GM23338 (cell line): ENCODE results near the gene ABO. TPM values are rescaled to one million over a fixed set of nuclear protein-coding genes. Genes with fewer than 3 reads are reported as not detected.

Experiments
- ATAC-seq: fragments of 200-7000 bp; cut with Tn5 transposase; 3 replicates; pipeline ENCODE4 v1.9.1; 2020
- DNase-seq: peaks from one replicate; pipeline ENCODE4 v3.0.0-alpha.2; 2015; ENCODE audit warnings: low spot score
- H2AFZ ChIP-seq: fragments of 200-600 bp; sonication (generic); 2 replicates; pipeline ENCODE4 v1.8.0; 2016; ENCODE audit warnings: antibody characterized with exemption, mild to moderate bottlenecking, moderate library complexity
- H3F3A ChIP-seq: fragments of 200-600 bp; sonication (generic); replicated peaks from 2 replicates; pipeline ENCODE4 v1.8.0; 2017; ENCODE audit warnings: antibody characterized with exemption, mixed run types, low read depth
- H3K27ac ChIP-seq: fragments of 200-600 bp; sonication (generic); 2 replicates; pipeline ENCODE4 v1.6.1; 2016; ENCODE audit warnings: low read depth
- H3K27me3 ChIP-seq: fragments of 200-600 bp; sonication (generic); 2 replicates; pipeline ENCODE4 v1.8.0; 2016; ENCODE audit warnings: mild to moderate bottlenecking, mixed run types, moderate library complexity; ENCODE audit not compliant: insufficient read depth
- H3K36me3 ChIP-seq: fragments of 200-600 bp; sonication (generic); 2 replicates; pipeline ENCODE4 v1.8.0; 2016; ENCODE audit warnings: mild to moderate bottlenecking; ENCODE audit not compliant: insufficient read depth
- H3K4me1 ChIP-seq: fragments of 200-600 bp; sonication (generic); 2 replicates; pipeline ENCODE4 v1.8.0; 2016; ENCODE audit warnings: mild to moderate bottlenecking, moderate library complexity; ENCODE audit not compliant: insufficient read depth
- H3K4me2 ChIP-seq: fragments of 200-600 bp; sonication (generic); 2 replicates; pipeline ENCODE4 v1.7.1; 2017; ENCODE audit warnings: mixed run types
- H3K4me3 ChIP-seq: fragments of 200-600 bp; sonication (generic); 2 replicates; pipeline ENCODE4 v1.6.1; 2016; ENCODE audit warnings: mixed run types
- H3K79me2 ChIP-seq: fragments of 200-600 bp; sonication (generic); replicated peaks from 2 replicates; pipeline ENCODE4 v1.8.0; 2017; ENCODE audit warnings: mild to moderate bottlenecking; ENCODE audit not compliant: insufficient read depth
- H3K9me2 ChIP-seq: fragments of 200-600 bp; sonication (generic); 2 replicates; pipeline ENCODE4 v1.8.0; 2017; ENCODE audit not compliant: insufficient read depth
- H4K20me1 ChIP-seq: fragments of 200-600 bp; sonication (generic); replicated peaks from 2 replicates; pipeline ENCODE4 v1.8.0; 2017; ENCODE audit warnings: mild to moderate bottlenecking; ENCODE audit not compliant: insufficient read depth
- H3K27ac Mint-ChIP-seq: 2 replicates; pipeline ENCODE4 v1.8.0; 2020; ENCODE audit warnings: inconsistent platforms, mild to moderate bottlenecking, moderate library complexity, mixed read lengths
- H3K27me3 Mint-ChIP-seq: 3 replicates; pipeline ENCODE4 v1.8.0; 2022; ENCODE audit warnings: low read depth, mild to moderate bottlenecking, moderate library complexity, mixed read lengths, inconsistent platforms; ENCODE audit not compliant: insufficient read depth, poor library complexity
- H3K36me3 Mint-ChIP-seq: 3 replicates; pipeline ENCODE4 v1.8.0; 2021; ENCODE audit warnings: low read depth, mild to moderate bottlenecking, inconsistent platforms, moderate library complexity, mixed read lengths
- H3K4me1 Mint-ChIP-seq: 3 replicates; pipeline ENCODE4 v1.8.0; 2020; ENCODE audit warnings: mild to moderate bottlenecking, inconsistent platforms, mixed read lengths
- H3K4me3 Mint-ChIP-seq: 3 replicates; pipeline ENCODE4 v1.8.0; 2021; ENCODE audit warnings: moderate library complexity, mild to moderate bottlenecking, inconsistent platforms, mixed read lengths
- H3K9me3 Mint-ChIP-seq: 3 replicates; pipeline ENCODE4 v1.8.0; 2020; ENCODE audit warnings: moderate library complexity, mild to moderate bottlenecking, inconsistent platforms, mixed read lengths
- CREB1 ChIP-seq: fragments of 250-450 bp; sonication (Bioruptor Pico); IDR thresholded peaks from 2 replicates; pipeline ENCODE4 v1.5.0; 2020; ENCODE audit warnings: low read depth, mild to moderate bottlenecking, moderate library complexity
- EZH2 ChIP-seq: fragments of 200-600 bp; sonication (generic); IDR thresholded peaks from one replicate; pipeline ENCODE4 v1.8.0; 2017; ENCODE audit warnings: antibody characterized with exemption, mild to moderate bottlenecking, low read depth; ENCODE audit not compliant: unreplicated experiment
- EZH2phosphoT487 ChIP-seq: fragments of 200-600 bp; sonication (generic); IDR thresholded peaks from one replicate; pipeline ENCODE4 v1.8.1; 2018; ENCODE audit warnings: antibody characterized with exemption; ENCODE audit not compliant: unreplicated experiment
- JUNB ChIP-seq: IDR thresholded peaks from one replicate; pipeline ENCODE4 v1.6.1; 2016; ENCODE audit warnings: antibody characterized with exemption; ENCODE audit not compliant: unreplicated experiment
- NANOG ChIP-seq: IDR thresholded peaks from 2 replicates; pipeline ENCODE4 v1.6.1; 2016; ENCODE audit warnings: antibody characterized with exemption, borderline replicate concordance
- POLR2AphosphoS5 ChIP-seq: IDR thresholded peaks from 2 replicates; pipeline ENCODE4 v1.6.1; 2016; ENCODE audit warnings: antibody characterized with exemption, low read depth
- STAT1 ChIP-seq: IDR thresholded peaks from one replicate; pipeline ENCODE4 v1.6.1; 2016; ENCODE audit warnings: antibody characterized with exemption; ENCODE audit not compliant: unreplicated experiment
- ZNF114 ChIP-seq: fragments of 250-450 bp; sonication (Bioruptor Pico); IDR thresholded peaks from 2 replicates; pipeline ENCODE4 v1.5.0; 2020; ENCODE audit warnings: mild to moderate bottlenecking, moderate library complexity
- ZNF331 ChIP-seq: fragments of 250-450 bp; sonication (Bioruptor Pico); IDR thresholded peaks from 2 replicates; pipeline ENCODE4 v1.5.0; 2020; ENCODE audit warnings: low read depth, mild to moderate bottlenecking, moderate library complexity
- polyA plus RNA-seq: library from polyadenylated mRNA; unstranded; fragments of >200 nt; fragmentation: Nextera tagmentation; extraction: Ambion mirVana; gene quantifications from 2 replicates; pipeline ENCODE4 v1.2.1, GENCODE V29; 2016
- total RNA-seq: library from RNA; depleted of rRNA; stranded (reverse); fragments of >200 nt; shearing (Covaris generic); gene quantifications from 2 replicates; pipeline ENCODE4 v1.2.3, GENCODE V29; 2014
- TF ChIP-seq, protein P1 (sequence below): fragments of 250-450 bp; sonication (Bioruptor Pico); IDR thresholded peaks from 2 replicates; pipeline ENCODE4 v1.5.0; 2020; ENCODE audit warnings: mild to moderate bottlenecking, moderate library complexity
- TF ChIP-seq, protein P2 (sequence below): IDR thresholded peaks from one replicate; pipeline ENCODE4 v1.6.1; 2018; ENCODE audit warnings: antibody characterized with exemption; ENCODE audit not compliant: unreplicated experiment
- TF ChIP-seq, protein P3 (sequence below), 2 experiments: fragments of 200-600 bp in 1 of 2; sonication (generic) in 1 of 2; conservative IDR thresholded peaks; 2 replicates each; pipeline versions ENCODE4 v1.5.1 to v1.6.1; 2016 to 2017; ENCODE audit warnings: antibody characterized with exemption in 2 of 2, low read depth in 2 of 2, mild to moderate bottlenecking in 2 of 2, moderate library complexity in 1 of 2
- TF ChIP-seq, protein P4 (sequence below): IDR thresholded peaks from 2 replicates; pipeline ENCODE4 v1.6.1; 2016; ENCODE audit warnings: antibody characterized with exemption

Gene ABO
- total and polyA plus RNA-seq, 2 experiments from 2014 or later, result 0.28 to 0.34 TPM

DNA sequence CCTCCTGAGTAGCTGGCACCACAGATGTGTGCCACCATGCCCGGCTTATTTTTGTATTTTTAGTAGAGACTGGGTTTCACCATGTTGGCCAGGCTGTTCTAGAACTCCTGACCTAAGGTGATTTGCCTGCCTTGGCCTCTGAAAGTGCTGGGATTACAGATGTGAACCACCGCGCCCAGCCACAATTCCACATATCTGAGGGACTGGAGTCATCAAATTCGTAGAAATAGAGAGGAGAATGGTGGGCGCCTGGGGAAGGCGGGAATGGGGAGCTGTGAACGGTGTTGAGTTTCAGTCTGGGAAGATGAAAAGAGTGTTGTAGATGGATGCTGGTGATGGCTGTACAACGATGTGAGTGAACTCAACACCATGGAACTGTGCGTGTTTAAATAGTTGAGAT, 1.9 kb upstream of the ABO start:
- Histone ChIP-seq H3K4me2 (no peak overlapping the region), H3K27me3 (peaks cover 68% of the 10 kb centered on the region), H3K27ac (no peak overlapping the region), H3K4me1 (no peaks in the 10 kb centered on the region), H4K20me1 (no peaks in the 10 kb centered on the region), H3K79me2 (no peaks in the 10 kb centered on the region), H3F3A (0 out of 2 replicates have a peak, but pooled peaks cover 3% of the 10 kb centered on the region), H3K9me2 (no peaks in the 10 kb centered on the region; the same call in 1 of the 2 replicates), H3K4me3 (no peak overlapping the region), H3K36me3 (no peaks in the 10 kb centered on the region), H2AFZ (no peak overlapping the region)
- H3K27me3 Mint-ChIP-seq, result peaks cover 51% of the 10 kb centered on the region
- peaks cover 35% of the 10 kb centered on the region for H3K9me3 Mint-ChIP-seq
- no peak for ATAC-seq
- peaks cover 6% of the 10 kb centered on the region; the same call in 1 of the 3 replicates for H3K36me3 Mint-ChIP-seq
- no peak overlapping the region for H3K27ac Mint-ChIP-seq
- H3K4me3 Mint-ChIP-seq, result no peak overlapping the region
- no peak for DNase-seq
- no peak for TF ChIP-seq ZNF331 (CRISPR knock-in tag)
- no peak for TF ChIP-seq NANOG
- no peak for TF ChIP-seq JUNB
- TF ChIP-seq, protein P1, sequence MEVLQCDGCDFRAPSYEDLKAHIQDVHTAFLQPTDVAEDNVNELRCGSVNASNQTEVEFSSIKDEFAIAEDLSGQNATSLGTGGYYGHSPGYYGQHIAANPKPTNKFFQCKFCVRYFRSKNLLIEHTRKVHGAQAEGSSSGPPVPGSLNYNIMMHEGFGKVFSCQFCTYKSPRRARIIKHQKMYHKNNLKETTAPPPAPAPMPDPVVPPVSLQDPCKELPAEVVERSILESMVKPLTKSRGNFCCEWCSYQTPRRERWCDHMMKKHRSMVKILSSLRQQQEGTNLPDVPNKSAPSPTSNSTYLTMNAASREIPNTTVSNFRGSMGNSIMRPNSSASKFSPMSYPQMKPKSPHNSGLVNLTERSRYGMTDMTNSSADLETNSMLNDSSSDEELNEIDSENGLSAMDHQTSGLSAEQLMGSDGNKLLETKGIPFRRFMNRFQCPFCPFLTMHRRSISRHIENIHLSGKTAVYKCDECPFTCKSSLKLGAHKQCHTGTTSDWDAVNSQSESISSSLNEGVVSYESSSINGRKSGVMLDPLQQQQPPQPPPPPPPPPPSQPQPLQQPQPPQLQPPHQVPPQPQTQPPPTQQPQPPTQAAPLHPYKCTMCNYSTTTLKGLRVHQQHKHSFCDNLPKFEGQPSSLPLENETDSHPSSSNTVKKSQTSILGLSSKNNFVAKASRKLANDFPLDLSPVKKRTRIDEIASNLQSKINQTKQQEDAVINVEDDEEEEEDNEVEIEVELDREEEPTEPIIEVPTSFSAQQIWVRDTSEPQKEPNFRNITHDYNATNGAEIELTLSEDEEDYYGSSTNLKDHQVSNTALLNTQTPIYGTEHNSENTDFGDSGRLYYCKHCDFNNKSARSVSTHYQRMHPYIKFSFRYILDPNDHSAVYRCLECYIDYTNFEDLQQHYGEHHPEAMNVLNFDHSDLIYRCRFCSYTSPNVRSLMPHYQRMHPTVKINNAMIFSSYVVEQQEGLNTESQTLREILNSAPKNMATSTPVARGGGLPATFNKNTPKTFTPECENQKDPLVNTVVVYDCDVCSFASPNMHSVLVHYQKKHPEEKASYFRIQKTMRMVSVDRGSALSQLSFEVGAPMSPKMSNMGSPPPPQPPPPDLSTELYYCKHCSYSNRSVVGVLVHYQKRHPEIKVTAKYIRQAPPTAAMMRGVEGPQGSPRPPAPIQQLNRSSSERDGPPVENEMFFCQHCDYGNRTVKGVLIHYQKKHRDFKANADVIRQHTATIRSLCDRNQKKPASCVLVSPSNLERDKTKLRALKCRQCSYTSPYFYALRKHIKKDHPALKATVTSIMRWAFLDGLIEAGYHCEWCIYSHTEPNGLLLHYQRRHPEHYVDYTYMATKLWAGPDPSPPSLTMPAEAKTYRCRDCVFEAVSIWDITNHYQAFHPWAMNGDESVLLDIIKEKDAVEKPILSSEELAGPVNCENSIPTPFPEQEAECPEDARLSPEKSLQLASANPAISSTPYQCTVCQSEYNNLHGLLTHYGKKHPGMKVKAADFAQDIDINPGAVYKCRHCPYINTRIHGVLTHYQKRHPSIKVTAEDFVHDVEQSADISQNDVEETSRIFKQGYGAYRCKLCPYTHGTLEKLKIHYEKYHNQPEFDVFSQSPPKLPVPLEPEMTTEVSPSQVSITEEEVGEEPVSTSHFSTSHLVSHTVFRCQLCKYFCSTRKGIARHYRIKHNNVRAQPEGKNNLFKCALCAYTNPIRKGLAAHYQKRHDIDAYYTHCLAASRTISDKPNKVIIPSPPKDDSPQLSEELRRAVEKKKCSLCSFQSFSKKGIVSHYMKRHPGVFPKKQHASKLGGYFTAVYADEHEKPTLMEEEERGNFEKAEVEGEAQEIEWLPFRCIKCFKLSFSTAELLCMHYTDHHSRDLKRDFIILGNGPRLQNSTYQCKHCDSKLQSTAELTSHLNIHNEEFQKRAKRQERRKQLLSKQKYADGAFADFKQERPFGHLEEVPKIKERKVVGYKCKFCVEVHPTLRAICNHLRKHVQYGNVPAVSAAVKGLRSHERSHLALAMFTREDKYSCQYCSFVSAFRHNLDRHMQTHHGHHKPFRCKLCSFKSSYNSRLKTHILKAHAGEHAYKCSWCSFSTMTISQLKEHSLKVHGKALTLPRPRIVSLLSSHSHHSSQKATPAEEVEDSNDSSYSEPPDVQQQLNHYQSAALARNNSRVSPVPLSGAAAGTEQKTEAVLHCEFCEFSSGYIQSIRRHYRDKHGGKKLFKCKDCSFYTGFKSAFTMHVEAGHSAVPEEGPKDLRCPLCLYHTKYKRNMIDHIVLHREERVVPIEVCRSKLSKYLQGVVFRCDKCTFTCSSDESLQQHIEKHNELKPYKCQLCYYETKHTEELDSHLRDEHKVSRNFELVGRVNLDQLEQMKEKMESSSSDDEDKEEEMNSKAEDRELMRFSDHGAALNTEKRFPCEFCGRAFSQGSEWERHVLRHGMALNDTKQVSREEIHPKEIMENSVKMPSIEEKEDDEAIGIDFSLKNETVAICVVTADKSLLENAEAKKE, result no peak
- no peak for TF ChIP-seq EZH2
- TF ChIP-seq STAT1, result no peak
- TF ChIP-seq, protein P2, sequence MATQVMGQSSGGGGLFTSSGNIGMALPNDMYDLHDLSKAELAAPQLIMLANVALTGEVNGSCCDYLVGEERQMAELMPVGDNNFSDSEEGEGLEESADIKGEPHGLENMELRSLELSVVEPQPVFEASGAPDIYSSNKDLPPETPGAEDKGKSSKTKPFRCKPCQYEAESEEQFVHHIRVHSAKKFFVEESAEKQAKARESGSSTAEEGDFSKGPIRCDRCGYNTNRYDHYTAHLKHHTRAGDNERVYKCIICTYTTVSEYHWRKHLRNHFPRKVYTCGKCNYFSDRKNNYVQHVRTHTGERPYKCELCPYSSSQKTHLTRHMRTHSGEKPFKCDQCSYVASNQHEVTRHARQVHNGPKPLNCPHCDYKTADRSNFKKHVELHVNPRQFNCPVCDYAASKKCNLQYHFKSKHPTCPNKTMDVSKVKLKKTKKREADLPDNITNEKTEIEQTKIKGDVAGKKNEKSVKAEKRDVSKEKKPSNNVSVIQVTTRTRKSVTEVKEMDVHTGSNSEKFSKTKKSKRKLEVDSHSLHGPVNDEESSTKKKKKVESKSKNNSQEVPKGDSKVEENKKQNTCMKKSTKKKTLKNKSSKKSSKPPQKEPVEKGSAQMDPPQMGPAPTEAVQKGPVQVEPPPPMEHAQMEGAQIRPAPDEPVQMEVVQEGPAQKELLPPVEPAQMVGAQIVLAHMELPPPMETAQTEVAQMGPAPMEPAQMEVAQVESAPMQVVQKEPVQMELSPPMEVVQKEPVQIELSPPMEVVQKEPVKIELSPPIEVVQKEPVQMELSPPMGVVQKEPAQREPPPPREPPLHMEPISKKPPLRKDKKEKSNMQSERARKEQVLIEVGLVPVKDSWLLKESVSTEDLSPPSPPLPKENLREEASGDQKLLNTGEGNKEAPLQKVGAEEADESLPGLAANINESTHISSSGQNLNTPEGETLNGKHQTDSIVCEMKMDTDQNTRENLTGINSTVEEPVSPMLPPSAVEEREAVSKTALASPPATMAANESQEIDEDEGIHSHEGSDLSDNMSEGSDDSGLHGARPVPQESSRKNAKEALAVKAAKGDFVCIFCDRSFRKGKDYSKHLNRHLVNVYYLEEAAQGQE, result no peak
- no peak for TF ChIP-seq EZH2phosphoT487
- no peak for TF ChIP-seq CREB1 (CRISPR knock-in tag)
- no peak for TF ChIP-seq ZNF114 (CRISPR knock-in tag)
- no peak for TF ChIP-seq POLR2AphosphoS5
- TF ChIP-seq, protein P3, sequence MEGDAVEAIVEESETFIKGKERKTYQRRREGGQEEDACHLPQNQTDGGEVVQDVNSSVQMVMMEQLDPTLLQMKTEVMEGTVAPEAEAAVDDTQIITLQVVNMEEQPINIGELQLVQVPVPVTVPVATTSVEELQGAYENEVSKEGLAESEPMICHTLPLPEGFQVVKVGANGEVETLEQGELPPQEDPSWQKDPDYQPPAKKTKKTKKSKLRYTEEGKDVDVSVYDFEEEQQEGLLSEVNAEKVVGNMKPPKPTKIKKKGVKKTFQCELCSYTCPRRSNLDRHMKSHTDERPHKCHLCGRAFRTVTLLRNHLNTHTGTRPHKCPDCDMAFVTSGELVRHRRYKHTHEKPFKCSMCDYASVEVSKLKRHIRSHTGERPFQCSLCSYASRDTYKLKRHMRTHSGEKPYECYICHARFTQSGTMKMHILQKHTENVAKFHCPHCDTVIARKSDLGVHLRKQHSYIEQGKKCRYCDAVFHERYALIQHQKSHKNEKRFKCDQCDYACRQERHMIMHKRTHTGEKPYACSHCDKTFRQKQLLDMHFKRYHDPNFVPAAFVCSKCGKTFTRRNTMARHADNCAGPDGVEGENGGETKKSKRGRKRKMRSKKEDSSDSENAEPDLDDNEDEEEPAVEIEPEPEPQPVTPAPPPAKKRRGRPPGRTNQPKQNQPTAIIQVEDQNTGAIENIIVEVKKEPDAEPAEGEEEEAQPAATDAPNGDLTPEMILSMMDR (conservative IDR thresholded peaks at IDR 0.05; ENCODE audit: low read depth in 2 of 2), result no peak
- TF ChIP-seq, protein P4, sequence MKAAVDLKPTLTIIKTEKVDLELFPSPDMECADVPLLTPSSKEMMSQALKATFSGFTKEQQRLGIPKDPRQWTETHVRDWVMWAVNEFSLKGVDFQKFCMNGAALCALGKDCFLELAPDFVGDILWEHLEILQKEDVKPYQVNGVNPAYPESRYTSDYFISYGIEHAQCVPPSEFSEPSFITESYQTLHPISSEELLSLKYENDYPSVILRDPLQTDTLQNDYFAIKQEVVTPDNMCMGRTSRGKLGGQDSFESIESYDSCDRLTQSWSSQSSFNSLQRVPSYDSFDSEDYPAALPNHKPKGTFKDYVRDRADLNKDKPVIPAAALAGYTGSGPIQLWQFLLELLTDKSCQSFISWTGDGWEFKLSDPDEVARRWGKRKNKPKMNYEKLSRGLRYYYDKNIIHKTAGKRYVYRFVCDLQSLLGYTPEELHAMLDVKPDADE, result no peak
- no peaks in the 10 kb centered on the region; the same call in 2 of the 3 replicates for H3K4me1 Mint-ChIP-seq
